ENCODE data around the gene PSMB9. TPM values are rescaled to one million over a fixed set of nuclear protein-coding genes. Genes with fewer than 3 reads are reported as not detected.
"Not testable (repeated sequence)": the region's sequence is repeated elsewhere in the genome, so short reads cannot be mapped to it uniquely, and the experiment has no call there.

PSMB9 gene
- total RNA-seq = 20.1 TPM

- DNase-seq (ENCODE audit: low spot score) = peak; percentile 96
These were observed at the start of gene PSMB9, which contains the start of gene TAP1 for GRCh38 chr6:32853541-32854375. Gene PSMB9, plus strand, starts transcription at chr6:32854192. Its CDS starts 38 bp downstream, at chr6:32854230. Gene TAP1, minus strand, starts transcription at chr6:32853704. Its CDS starts 68 bp downstream, at chr6:32853636.

- DNase-seq (ENCODE audit: low spot score) = not testable (repeated sequence)
These were observed 48.6 kb upstream of the PSMB9 start for GRCh38 chr6:32805404-32805803.

- DNase-seq (ENCODE audit: low spot score) = no peak
These were observed 46.9 kb upstream of the PSMB9 start for GRCh38 chr6:32807020-32807580.

DNA sequence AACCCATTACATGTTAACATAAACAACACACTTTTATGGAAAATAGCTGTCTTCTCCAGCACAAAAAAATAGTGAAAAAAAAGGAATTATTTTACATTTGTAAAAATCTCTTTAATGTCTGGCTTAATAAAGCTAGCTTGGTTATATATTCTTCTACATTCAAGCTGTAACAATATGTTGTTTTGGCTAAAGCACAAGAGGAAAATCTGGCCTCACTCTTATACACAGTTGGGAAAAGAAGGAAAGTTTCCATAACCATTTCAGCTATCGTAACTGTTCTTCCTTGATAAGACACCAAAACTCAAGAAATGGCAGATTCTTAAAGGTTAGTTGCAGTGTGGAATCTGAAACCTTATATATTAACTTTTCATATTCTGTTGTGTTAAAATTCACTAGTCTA is 44.8 kb upstream of the PSMB9 start:
- no peak for DNase-seq (ENCODE audit: low spot score)

DNA sequence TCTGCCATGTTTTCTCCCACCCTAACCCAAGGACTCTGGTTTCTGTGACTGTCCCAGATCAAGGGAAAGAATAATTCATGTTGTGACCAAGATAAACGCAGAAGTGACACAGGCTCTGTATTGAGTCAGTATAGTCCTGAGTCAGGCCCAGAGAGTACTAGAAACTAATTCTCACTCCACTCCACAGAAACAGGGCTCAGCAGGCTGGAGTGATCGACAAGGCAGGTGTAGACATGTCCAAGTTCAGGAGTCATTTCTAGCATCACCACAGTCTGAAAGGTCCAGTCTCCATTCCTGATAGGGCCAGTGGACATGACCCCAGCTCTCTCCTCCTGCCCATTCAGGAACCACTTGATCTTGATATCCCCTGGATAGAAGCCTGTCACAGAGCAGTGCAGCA is 39.8 kb upstream of the PSMB9 start:
- no peak for DNase-seq (ENCODE audit: low spot score)

DNA sequence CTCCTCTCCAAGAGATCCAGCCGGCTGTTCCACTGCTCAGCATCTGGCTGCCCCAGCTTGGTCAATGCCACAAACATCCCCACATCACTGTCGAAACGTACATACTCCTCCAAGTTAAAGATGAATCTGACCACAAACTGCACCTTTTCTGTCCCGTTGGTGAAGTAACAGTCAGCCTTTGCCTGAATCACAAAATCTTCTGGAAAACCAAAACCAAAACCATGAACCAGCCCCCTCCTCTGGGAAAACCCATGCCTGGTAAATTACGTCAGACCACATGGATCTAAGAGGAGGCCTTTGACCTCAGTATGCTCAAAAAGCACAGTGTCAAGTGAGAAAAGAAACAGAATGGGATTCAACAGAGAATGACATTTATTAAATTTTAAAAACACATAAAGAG is 38.9 kb upstream of the PSMB9 start:
- no peak for DNase-seq (ENCODE audit: low spot score)

GRCh38 chr6:32815996-32816395 is 38.0 kb upstream of the PSMB9 start:
- DNase-seq (ENCODE audit: low spot score) = no peak

DNA sequence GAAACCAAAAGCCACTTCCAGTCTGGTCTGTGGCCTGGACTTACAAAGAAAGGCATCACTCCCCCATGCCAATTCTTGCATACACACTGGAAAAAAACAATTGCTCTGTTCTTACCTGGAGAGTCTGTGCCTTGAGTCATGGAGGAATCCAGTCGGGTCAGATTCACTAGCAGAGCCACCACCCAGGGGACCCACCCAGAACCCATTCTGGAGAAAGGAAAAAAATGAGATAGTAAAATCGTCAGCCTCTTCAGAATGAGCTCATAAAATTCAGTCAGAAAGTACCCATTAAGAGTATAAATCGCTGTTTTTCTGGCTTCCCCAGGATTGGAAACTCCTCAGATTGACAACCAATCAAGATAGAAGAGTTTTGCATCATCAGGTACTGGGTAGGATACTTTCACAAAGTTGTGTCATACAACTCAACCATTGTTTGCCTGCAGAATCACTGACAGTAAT is 37.2 kb upstream of the PSMB9 start, which contains the start of gene HLA-DOB:
Gene HLA-DOB, minus strand, starts transcription at position 257 of the 459 bp plus-strand sequence. Its CDS starts 51 bp downstream, at position 206.
- no peak for DNase-seq (ENCODE audit: low spot score)

GRCh38 chr6:32818867-32819266 is 35.1 kb upstream of the PSMB9 start:
- DNase-seq (ENCODE audit: low spot score) = no peak

DNA sequence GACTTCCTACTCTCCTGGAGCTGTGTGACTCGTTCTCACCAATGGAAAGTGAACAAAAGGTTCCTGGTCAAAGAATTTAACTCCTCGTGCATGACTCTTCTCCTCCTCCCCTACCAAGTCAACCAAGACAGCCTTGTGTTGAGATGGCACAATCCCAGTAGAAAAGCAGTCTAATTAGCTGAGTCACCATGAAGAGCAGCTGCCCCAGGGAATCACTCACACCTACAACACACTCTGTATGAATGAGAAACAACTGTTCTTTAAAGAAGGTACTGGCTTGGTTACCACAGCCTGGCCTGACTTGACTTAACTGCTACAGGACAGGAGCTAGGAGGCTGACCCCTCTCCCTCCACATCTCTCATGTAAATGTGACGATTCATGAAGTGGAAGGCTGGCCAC is 34.3 kb upstream of the PSMB9 start:
- no peak for DNase-seq (ENCODE audit: low spot score)

GRCh38 chr6:32825966-32826365 is 28.0 kb upstream of the PSMB9 start:
- no peak for DNase-seq (ENCODE audit: low spot score)

GRCh38 chr6:32827025-32827424 is 27.0 kb upstream of the PSMB9 start:
- DNase-seq (ENCODE audit: low spot score) = no peak

DNA sequence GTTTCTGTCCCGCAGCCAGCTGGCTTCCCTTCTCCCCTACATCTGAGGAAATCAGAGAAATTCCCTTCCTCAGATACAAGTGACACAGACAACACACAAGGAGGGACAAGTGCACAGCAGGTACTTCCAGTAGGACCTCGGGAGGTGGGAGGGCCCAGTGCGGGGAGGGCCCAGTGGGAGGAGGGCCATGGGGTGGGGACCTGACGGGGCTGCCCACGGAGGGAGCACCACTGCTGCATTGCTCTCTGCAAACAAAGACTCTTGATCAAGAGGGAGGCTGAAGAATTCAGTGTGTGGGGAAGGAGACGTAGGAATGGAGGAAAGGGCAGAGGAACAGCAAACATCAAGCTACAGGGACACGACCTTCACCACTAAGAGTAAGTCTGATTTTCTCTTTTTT is 24.5 kb upstream of the PSMB9 start:
- no peak for DNase-seq (ENCODE audit: low spot score)

DNA sequence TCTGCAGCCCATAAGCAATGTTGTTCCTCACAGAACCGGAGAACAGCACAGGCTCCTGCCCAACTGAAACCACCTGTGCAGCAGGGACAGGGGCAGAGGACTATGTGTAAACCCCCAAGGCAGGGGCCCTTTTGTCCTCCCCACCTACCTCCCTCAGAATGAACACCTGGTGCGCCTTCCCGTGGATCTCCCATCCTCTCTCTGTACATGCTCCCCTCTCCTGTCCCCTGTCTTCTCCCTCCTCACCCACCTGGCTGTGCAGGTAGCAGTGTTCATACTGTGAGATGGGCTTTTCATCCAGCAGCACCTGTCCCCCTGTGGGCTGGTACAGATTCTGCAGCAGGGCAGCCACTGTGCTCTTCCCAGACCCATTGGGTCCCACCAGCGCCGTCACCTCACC is 24.0 kb upstream of the PSMB9 start:
- no peak for DNase-seq (ENCODE audit: low spot score)

DNA sequence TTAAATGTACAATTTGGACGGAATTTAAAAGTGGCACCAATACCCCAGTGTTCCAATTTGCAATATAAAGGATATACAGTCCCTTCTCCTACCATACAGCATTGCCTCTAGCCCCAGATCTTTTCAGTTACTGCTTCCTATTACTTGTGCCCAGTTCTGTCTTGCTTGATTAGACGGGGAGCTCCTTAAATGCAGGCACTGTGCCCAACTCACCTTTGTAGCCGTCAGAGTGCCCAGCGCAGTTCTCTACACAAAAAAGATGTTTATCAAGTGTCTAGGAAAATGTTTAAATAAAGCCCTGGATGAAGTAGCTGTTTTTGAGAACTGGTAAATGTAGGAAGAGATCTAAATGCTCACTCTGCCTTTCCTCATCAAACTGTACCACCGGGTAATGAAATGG is 23.1 kb upstream of the PSMB9 start:
- DNase-seq (ENCODE audit: low spot score) = no peak

GRCh38 chr6:32832535-32832934 is 21.5 kb upstream of the PSMB9 start:
- DNase-seq (ENCODE audit: low spot score) = no peak

GRCh38 chr6:32833664-32834063 is 20.3 kb upstream of the PSMB9 start:
- no peak for DNase-seq (ENCODE audit: low spot score)

GRCh38 chr6:32835167-32835893 is 18.7 kb upstream of the PSMB9 start:
- no peak for DNase-seq (ENCODE audit: low spot score)

GRCh38 chr6:32836873-32837272 is 17.1 kb upstream of the PSMB9 start:
- no peak for DNase-seq (ENCODE audit: low spot score)

DNA sequence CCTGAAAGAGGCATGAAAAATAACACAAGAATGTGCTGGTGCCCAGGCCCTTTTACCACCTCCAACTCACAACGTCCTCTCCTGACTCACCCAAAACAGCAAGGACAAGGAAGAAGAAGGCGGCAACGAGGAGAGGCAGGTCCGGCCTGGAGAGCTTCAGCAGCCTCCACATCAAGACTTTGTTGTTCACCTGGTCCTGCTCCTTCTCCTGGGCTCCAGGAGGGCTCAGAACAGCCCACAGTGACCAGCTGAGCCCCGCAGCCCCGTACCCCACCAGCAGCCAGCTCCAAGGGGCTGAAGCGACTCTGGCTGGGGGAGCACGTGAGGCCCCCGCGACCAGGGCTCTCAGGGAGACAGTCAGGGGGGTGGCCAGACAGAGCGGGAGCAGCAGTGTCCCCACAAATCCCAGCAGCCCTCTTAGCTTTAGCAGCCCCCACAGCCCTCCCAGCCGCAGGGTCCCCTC is 16.3 kb upstream of the PSMB9 start:
- DNase-seq (ENCODE audit: low spot score) = no peak

GRCh38 chr6:32838114-32838958 is 15.7 kb upstream of the PSMB9 start, which contains the start of gene TAP2:
Gene TAP2, minus strand, starts transcription at chr6:32838739. Its CDS starts 506 bp downstream, at chr6:32838233.
- peak; percentile 98 for DNase-seq (ENCODE audit: low spot score)
